Myocyte (in vitro differentiated cells): ENCODE results near the gene CD99L2. TPM values are rescaled to one million over a fixed set of nuclear protein-coding genes. Genes with fewer than 3 reads are reported as not detected.

ENCODE experiments used
- DNase-seq: peaks from one replicate; pipeline ENCODE4 v3.0.0-alpha.2; 2012; ENCODE audit warnings: low read depth
- polyA plus RNA-seq: library from polyadenylated mRNA; unstranded; fragments of >200 nt; gene quantifications from one replicate; pipeline ENCODE4 v1.2.1, GENCODE V29; 2012; ENCODE audit warnings: missing spikeins
- total RNA-seq: library from RNA; depleted of rRNA; stranded (reverse); fragments of >200 nt; gene quantifications from 2 replicates; pipeline ENCODE4 v1.2.3, GENCODE V29; 2014

CD99L2 gene
- total RNA-seq = 49.5 and 50.5 TPM in 2 replicates
- polyA plus RNA-seq = 67.4 TPM

- DNase-seq = peak; percentile 84
Measured at GRCh38 chrX:150898343-150899190, at the start of gene CD99L2. TSS of gene CD99L2 (minus strand) at chrX:150898668. CDS start at chrX:150898588, 80 bp downstream.

- no peak for DNase-seq
Measured at GRCh38 chrX:150944233-150944632, 45.8 kb upstream of the CD99L2 start.

GRCh38 chrX:150942942-150943594 lies 44.6 kb upstream of the CD99L2 start:
- no peak for DNase-seq

- no peak for DNase-seq
Measured at GRCh38 chrX:150941580-150941979, 43.1 kb upstream of the CD99L2 start.

GRCh38 chrX:150940844-150941495 lies 42.5 kb upstream of the CD99L2 start:
- DNase-seq = no peak

GRCh38 chrX:150936556-150936955 lies 38.1 kb upstream of the CD99L2 start:
- DNase-seq = no peak

- DNase-seq = no peak
Measured at GRCh38 chrX:150935467-150935866, 37.0 kb upstream of the CD99L2 start.

- DNase-seq = no peak
Measured at GRCh38 chrX:150934453-150934852, 36.0 kb upstream of the CD99L2 start.

- DNase-seq = no peak
Measured at GRCh38 chrX:150933945-150934350, 35.5 kb upstream of the CD99L2 start.

- DNase-seq = no peak
Measured at GRCh38 chrX:150929058-150929457, 30.6 kb upstream of the CD99L2 start.

- no peak for DNase-seq
Measured at GRCh38 chrX:150926791-150927190, 28.3 kb upstream of the CD99L2 start.

- DNase-seq = no peak
Measured at GRCh38 chrX:150926304-150926703, 27.8 kb upstream of the CD99L2 start.

GRCh38 chrX:150919401-150919800 lies 20.9 kb upstream of the CD99L2 start:
- DNase-seq = no peak

GRCh38 chrX:150913511-150913910 lies 15.0 kb upstream of the CD99L2 start:
- no peak for DNase-seq

- no peak for DNase-seq
Measured at GRCh38 chrX:150907474-150907873, 9.0 kb upstream of the CD99L2 start.

- no peak for DNase-seq
Measured at GRCh38 chrX:150906694-150907093, 8.2 kb upstream of the CD99L2 start.

- DNase-seq = no peak
Measured at GRCh38 chrX:150905293-150905692, 6.8 kb upstream of the CD99L2 start.

- DNase-seq = no peak
Measured at GRCh38 chrX:150903110-150903508, 4.6 kb upstream of the CD99L2 start.

GRCh38 chrX:150902434-150903109 lies 4.1 kb upstream of the CD99L2 start:
- no peak for DNase-seq

GRCh38 chrX:150899191-150899757 lies 806 bp upstream of the CD99L2 start:
- no peak for DNase-seq
